ENCODE measurements around the gene DIS3L2. TPM values are rescaled to one million over a fixed set of nuclear protein-coding genes. Genes with fewer than 3 reads are reported as not detected.

The DIS3L2 gene
- total RNA-seq, 4 donors from 2014 or later = 10.3 to 63.9 (median 29.7) TPM

DNA sequence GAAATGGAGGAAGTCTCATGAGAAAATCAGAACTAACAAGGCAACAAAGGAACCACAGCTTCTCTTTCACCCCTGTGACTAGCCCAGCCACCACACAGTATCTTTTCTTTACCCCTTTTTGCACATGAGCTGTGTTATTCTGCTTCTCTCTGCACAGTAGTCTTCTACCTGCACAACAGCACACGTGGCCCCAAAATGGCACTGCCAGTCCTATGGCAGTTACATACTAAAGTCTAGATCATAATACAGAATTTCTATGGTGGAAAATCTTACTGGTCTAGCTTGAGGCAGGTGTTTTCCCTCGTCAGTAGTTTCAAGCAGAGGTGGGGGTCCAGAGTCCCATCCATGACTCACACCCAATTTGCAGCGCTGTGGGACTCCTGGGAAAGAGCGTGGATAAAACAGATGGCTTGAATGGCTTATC, 177.7 kb downstream of the DIS3L2 start:
- intact Hi-C loops (cut with DNase I; ENCODE audit: low total_unique reads) = no loop called here
- Histone ChIP-seq H3K36me3 (no peaks in the 10 kb centered on the region), H3K4me3 (no peak overlapping the region), H3K4me1 (no peaks in the 10 kb centered on the region), H3K27me3 (no peaks in the 10 kb centered on the region), H3K27ac (no peak overlapping the region), H3K9me3 (no peaks in the 10 kb centered on the region)
- DNase-seq = no peak
- TF ChIP-seq CTCF (IDR thresholded peaks at IDR 0.05) (no peak), POLR2A (IDR thresholded peaks at IDR 0.05) (no peak)

DNA sequence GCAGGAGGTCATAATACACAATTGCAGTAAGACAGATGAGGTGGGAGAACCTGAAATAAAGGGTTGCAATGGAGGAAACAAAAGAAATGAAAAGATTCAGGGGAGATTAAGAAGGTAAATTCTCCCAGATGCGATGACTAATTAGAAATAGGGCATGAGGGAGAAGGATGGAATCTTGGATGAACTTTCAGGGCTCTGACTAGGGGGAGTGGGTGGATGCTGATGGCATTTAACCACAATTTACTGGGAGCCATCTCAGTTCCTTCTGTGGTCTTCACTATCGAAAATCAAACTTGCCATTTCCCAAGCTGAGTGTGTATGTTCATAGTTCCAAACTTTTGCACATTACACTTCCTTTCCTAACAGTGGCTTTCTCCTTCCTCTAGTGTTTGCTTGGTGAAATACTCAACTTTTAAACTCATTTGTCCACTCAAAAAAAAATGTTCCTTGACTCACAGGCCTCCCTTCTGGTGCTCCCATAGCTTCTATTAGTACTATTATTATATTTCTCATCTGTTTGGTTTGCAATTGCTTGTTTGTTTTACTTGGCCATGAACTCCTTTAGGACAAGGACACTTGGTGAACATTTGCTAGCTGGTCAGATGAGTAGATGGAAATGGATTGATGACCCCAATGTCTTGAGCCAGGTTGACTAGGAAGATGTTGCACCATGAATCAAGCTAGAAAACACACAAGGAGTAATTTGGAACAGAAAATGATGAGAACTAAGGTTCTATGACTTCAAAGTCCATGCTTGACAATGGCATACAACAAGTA, 178.5 kb downstream of the DIS3L2 start:
- Histone ChIP-seq H3K9me3 (no peaks in the 10 kb centered on the region), H3K27me3 (no peaks in the 10 kb centered on the region), H3K27ac (no peak overlapping the region), H3K4me1 (no peaks in the 10 kb centered on the region), H3K4me3 (no peak overlapping the region), H3K36me3 (no peaks in the 10 kb centered on the region)
- intact Hi-C loops (cut with DNase I; ENCODE audit: low total_unique reads) = no loop called here
- no peak for TF ChIP-seq POLR2A (IDR thresholded peaks at IDR 0.05)
- TF ChIP-seq CTCF (IDR thresholded peaks at IDR 0.05) = no peak
- DNase-seq = no peak

- no peak overlapping the region for H3K4me3 ChIP-seq
- DNase-seq = no peak
- no peaks in the 10 kb centered on the region for H3K36me3 ChIP-seq
- no peak overlapping the region for H3K27ac ChIP-seq
- intact Hi-C loops (cut with DNase I; ENCODE audit: low total_unique reads) = no loop called here
- no peak for TF ChIP-seq POLR2A (IDR thresholded peaks at IDR 0.05)
- TF ChIP-seq CTCF (IDR thresholded peaks at IDR 0.05) = no peak
- no peaks in the 10 kb centered on the region for H3K9me3 ChIP-seq
- H3K4me1 ChIP-seq = no peaks in the 10 kb centered on the region
- H3K27me3 ChIP-seq = no peaks in the 10 kb centered on the region
Observed at GRCh38 chr2:232141591-232141990, 180.1 kb downstream of the DIS3L2 start.

DNA sequence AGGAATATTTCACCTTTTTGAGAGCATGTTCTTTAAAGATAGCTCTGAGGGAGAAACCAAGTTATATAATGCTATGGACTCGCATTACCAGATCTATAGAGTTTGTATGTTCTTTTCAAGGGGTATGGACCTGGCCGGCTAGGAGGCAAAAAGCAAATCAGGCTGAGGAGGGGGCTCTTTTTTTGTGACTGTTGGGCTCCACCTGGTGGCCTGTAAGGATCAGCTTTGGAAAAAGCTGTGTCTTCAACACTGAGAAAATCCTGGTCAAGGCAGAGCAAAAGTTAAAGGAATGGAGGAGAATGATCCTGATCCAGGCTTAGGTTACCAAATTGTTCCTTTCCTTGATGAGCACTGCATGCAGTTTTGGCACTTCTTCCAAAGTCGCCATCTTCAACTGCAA, 180.5 kb downstream of the DIS3L2 start:
- Histone ChIP-seq H3K27me3 (no peaks in the 10 kb centered on the region), H3K9me3 (no peaks in the 10 kb centered on the region), H3K36me3 (no peaks in the 10 kb centered on the region), H3K27ac (no peak overlapping the region), H3K4me1 (no peaks in the 10 kb centered on the region), H3K4me3 (no peak overlapping the region)
- TF ChIP-seq CTCF (IDR thresholded peaks at IDR 0.05) = peak; percentile 34 to 65 (median 50)
- no peak for TF ChIP-seq POLR2A (IDR thresholded peaks at IDR 0.05)
- DNase-seq = peak; percentile 18 to 23
- intact Hi-C loops (cut with DNase I; ENCODE audit: low total_unique reads) = no loop called here

DNA sequence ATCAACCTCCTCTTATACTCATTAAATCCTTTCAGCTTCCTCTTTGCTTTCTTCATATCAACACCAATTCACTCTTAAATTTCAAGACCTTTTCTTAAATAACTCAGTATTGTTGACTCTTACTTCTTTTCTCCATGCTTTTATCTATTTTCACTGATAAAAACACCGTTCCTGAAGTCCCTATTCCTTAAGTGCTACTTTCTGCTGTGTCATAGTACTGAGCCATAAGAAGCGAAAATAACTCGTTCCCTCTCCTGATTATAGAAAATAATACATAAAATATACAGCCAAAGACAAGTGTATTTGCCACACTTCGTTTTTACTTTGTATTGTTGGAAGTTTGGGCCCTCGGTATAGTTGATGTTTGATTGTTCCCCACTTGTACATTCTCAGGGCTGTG, 181.0 kb downstream of the DIS3L2 start:
- Histone ChIP-seq H3K36me3 (no peaks in the 10 kb centered on the region), H3K9me3 (no peaks in the 10 kb centered on the region), H3K27ac (no peak overlapping the region), H3K4me3 (no peak overlapping the region), H3K4me1 (no peaks in the 10 kb centered on the region), H3K27me3 (no peaks in the 10 kb centered on the region)
- TF ChIP-seq POLR2A (IDR thresholded peaks at IDR 0.05) = no peak
- TF ChIP-seq CTCF (IDR thresholded peaks at IDR 0.05) = no peak
- intact Hi-C loops (cut with DNase I; ENCODE audit: low total_unique reads) = no loop called here
- no peak for DNase-seq

Data from uterus (tissue), 4 donors.